HG02840 (cell line): ENCODE results near the gene ZSCAN20.

Source experiments
- ATAC-seq: cut with Tn5 transposase; IDR thresholded peaks from one replicate; pipeline ENCODE4 v1.9.1; 2021; ENCODE audit warnings: mild to moderate bottlenecking, moderate library complexity, moderate number of reproducible peaks; ENCODE audit not compliant: unreplicated experiment, low FRiP score

The ZSCAN20 gene

GRCh38 chr1:33524586-33524985 is 52.1 kb downstream of the ZSCAN20 start:
- no peak for ATAC-seq

GRCh38 chr1:33527934-33528333 is 55.5 kb downstream of the ZSCAN20 start:
- ATAC-seq: no peak

GRCh38 chr1:33529957-33530356 is 57.5 kb downstream of the ZSCAN20 start:
- no peak for ATAC-seq

GRCh38 chr1:33532250-33532649 is 59.8 kb downstream of the ZSCAN20 start:
- no peak for ATAC-seq

- no peak for ATAC-seq
Measured at GRCh38 chr1:33532936-33533335, 60.5 kb downstream of the ZSCAN20 start.

GRCh38 chr1:33535334-33535733 is 62.9 kb downstream of the ZSCAN20 start:
- no peak for ATAC-seq

- no peak for ATAC-seq
Measured at GRCh38 chr1:33537885-33538284, 65.4 kb downstream of the ZSCAN20 start.

GRCh38 chr1:33541966-33542365 is 69.5 kb downstream of the ZSCAN20 start:
- ATAC-seq: no peak
